Tibial nerve (tissue), 4 donors: ENCODE measurements around the gene MTCH1.

Experiments used
- EP300 ChIP-seq, 2 donors: sonication (generic); formaldehyde crosslinking; IDR thresholded peaks; one replicate each; pipeline ENCODE4 v1.6.1; 2017; ENCODE audit warnings: antibody characterized with exemption in 2 of 2, mild to moderate bottlenecking in 1 of 2
- TF ChIP-seq, protein P1 (sequence below), 5 experiments: fragments of 200-600 bp in 3 of 5; fragments of 450-650 bp in 2 of 5; sonication (generic) in 3 of 5; IDR thresholded peaks; one replicate each; pipeline ENCODE4 v1.5.1; 2016 to 2019; ENCODE audit warnings: antibody characterized with exemption in 5 of 5, mild to moderate bottlenecking in 3 of 5, moderate library complexity in 2 of 5

DNA sequence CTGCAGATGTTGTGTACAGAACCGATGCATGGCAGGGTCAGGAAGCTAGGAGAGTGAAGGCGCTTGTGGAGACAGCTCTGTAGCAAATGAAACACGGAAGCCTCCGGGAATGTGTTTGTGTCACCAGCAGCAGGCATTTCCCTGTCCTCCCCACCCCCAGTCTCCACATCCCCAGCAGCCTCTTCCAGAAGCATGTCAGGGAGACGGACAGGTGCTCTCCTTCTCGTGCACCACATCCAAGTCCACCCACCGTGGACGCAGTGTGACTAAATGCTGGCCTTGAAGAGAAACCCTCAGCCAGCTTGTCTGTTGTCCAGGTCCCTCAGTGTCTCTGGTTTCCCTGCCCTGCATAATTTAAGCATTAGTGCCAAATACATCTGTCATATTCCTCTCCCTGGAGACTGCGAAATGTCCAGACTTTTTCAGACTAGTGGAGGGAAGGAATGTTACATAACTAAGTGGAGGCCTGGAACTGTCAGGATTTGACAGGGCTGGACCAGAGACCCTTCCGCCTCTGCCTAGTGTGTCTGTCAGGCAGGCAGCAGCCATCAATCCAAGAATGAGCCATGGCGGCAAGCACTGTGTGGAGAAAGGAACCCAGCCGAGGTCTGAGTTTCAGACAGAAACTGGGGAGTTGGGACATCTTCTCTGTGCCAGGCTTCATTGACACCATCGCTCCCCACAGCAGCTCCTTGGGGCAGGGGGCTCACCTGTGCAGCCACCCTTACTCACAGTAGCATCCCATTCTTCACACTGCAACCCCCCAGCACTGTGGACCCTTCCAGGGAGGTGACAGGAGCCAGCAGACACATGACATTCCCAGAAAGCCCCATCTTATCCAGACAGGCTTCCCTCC is 58.1 kb downstream of the MTCH1 start:
- TF ChIP-seq, protein P1, sequence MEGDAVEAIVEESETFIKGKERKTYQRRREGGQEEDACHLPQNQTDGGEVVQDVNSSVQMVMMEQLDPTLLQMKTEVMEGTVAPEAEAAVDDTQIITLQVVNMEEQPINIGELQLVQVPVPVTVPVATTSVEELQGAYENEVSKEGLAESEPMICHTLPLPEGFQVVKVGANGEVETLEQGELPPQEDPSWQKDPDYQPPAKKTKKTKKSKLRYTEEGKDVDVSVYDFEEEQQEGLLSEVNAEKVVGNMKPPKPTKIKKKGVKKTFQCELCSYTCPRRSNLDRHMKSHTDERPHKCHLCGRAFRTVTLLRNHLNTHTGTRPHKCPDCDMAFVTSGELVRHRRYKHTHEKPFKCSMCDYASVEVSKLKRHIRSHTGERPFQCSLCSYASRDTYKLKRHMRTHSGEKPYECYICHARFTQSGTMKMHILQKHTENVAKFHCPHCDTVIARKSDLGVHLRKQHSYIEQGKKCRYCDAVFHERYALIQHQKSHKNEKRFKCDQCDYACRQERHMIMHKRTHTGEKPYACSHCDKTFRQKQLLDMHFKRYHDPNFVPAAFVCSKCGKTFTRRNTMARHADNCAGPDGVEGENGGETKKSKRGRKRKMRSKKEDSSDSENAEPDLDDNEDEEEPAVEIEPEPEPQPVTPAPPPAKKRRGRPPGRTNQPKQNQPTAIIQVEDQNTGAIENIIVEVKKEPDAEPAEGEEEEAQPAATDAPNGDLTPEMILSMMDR (IDR thresholded peaks at IDR 0.05): no peak
- no peak for TF ChIP-seq EP300 (IDR thresholded peaks at IDR 0.05)
